Panc1 (cell line): ENCODE results near the gene GPA33.

ENCODE experiments used
- CTCF ChIP-seq: fragments of 450-650 bp; IDR thresholded peaks from 2 replicates; pipeline ENCODE4 v1.5.1; 2017; ENCODE audit warnings: mild to moderate bottlenecking
- POLR2AphosphoS5 ChIP-seq: IDR thresholded peaks from 2 replicates; pipeline ENCODE4 v1.6.1; 2012; ENCODE audit warnings: mild to moderate bottlenecking, low read depth, low read length, moderate library complexity

- TF ChIP-seq POLR2AphosphoS5 = no peak
- no peak for TF ChIP-seq CTCF
These were observed 46.6 kb upstream of the GPA33 start for GRCh38 chr1:167136806-167137205.
